NCI-H460 (cell line): ENCODE measurements around the gene KLHL14. TPM values are rescaled to one million over a fixed set of nuclear protein-coding genes. Genes with fewer than 3 reads are reported as not detected.

ENCODE experiments used
- DNase-seq: peaks from one replicate; pipeline ENCODE4 v3.0.0-alpha.2; 2016; ENCODE audit warnings: low read depth; ENCODE audit errors: extremely low read depth
- total RNA-seq: library from RNA; depleted of rRNA; stranded (reverse); fragments of >200 nt; shearing (Covaris generic); gene quantifications from 2 replicates; pipeline ENCODE4 v1.2.3, GENCODE V29; 2014

KLHL14 gene
- total RNA-seq, 1 experiment from 2014 or later = 0.54 TPM

DNA sequence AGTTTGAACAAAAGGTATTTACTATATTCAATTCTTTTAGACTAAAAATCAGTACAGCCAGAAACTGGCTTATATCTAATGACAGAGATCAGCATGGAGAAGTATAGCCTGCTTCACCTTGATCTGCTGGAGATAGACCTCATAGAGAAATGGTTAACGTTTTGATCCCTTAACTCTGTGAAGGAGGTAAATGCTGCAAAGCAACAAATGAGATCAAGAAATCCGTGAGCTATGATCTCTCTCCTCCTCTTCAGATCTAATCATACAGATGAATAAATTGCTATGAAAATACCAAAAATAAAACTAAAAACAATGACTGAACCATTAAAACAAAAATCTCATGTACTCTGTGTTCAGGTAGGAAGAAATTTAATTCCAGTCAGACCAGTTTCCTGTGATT is 42.8 kb downstream of the KLHL14 start:
- DNase-seq = no peak

DNA sequence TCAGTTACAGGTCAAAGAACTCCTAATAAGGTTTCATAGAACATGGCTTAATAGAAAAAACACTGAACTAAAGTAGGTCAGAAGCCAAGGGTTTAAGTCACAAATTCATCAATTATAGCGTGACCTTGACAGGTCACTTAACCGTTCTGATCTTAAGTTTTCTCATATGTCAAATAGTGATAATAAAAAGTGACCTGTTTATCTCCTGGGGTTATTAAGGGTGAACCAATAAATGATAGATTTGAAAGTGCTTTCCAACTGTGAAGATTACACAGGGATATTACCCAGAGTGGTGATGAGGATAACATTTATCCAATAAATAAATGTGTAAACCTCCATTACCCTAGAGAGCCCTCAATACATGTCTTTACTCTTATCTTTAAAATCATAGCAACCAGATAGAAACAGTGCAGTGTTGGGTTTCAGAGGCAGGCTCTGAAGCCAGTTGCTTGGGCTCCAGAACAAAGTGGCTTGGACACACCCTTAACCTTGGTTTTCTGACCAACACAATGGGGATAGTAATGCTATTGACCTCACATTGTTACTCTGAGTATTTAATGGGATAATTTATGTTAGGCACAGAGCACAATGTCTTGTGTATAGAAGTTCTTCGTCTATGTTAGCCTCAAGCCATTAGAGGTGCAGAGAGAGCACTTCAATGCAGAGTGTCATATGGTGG is 48.6 kb downstream of the KLHL14 start:
- no peak for DNase-seq

DNA sequence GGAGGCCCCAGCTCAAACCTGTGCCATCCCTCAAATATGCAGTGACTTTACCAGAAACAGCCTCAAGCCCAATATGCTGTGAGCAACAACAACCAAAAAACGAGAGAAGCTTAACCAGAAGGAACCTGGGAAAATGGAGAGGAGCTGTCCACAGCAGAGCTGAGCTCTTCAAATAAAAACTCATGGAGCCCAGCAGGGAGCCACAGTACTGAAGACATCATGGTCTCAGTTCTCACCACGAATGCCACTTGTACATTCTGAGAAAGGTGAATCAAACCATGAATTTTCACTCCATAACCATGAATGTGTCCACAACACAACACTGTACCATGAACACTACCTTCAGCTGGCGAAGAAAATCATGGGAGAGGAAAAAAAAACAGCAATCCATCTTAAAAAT is 50.5 kb downstream of the KLHL14 start:
- DNase-seq = no peak

DNA sequence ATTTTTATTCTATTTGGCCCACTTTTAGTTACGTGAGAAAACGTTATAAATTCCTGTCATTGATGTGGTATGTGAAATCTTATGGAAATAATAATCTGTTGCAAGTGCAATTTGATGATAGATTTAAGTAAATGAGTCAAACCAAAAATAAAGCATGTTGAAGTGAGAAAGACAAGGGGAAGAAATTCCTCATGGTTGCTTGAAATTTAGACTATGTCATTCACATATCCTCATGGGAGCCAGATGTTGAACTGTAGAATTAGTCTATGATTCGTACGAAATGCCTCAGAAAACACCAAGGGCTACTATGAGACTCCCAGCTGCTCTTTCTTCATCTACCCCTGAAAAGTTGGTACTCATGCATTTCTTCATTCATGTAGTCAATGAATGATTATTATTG is 55.7 kb downstream of the KLHL14 start:
- peak; percentile 61 for DNase-seq

DNA sequence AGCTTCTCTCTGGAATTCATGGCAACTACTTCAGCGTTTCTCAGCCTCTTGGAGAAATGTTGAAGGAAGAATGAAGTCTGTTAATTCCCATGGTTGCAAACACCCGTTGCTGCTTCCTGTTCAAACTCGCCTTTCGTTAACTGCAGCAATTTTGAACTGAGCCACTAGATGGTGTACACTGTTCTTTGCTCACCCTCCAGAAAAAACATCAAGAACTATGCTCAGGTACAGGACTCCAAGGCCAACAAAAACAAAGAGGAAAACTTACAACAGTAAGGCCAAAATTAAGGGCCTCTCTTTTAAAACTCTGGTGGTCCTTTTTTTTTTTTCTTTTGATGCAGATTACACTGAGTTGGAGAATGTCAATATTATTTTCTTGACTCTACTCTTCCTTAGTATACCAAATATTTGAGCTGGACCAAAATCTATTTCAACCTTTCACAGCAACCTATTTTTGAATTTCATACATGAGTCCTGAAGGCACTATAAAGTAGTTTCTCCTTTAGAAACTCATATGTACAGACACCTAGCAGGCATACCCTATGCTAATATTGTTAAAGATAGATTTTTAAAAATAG is 58.2 kb downstream of the KLHL14 start:
- peak; percentile 65 for DNase-seq

DNA sequence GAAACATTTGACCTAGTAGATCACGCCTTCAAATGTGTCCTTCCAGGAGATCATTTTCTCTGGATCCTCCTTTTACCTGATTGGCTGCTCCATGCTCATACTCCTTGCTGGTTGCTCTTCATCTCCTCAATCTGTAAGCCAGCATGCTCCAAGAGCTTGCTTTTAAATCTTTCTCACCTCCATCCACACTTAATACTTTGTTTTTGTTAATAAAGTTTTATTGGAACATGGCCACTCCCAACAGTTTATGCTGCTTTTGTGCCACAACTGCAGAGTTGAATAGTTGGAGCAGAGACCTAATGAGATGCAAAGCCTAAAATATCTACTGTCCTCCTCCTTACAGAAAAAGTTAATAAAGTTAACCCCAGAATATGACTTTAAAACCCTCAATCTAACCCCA is 60.0 kb downstream of the KLHL14 start:
- DNase-seq = no peak

DNA sequence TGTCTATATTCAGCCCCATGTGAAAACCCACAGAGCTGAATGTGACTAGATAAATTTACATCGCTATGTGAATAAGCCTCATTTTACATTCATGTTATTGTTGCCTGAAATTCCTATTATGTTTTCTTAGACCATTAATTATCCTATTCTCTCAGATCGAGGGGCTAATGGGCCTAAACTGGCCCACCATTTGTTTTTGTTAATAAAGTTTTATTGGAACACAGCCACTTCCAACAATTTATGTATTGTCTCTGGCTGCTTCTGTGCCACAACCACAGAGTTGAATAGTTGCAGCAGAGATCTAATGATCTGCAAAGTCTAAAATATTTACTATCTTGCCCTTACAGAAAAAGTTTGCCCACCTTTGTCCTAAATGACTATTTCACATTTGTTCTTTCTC is 61.0 kb downstream of the KLHL14 start:
- no peak for DNase-seq

DNA sequence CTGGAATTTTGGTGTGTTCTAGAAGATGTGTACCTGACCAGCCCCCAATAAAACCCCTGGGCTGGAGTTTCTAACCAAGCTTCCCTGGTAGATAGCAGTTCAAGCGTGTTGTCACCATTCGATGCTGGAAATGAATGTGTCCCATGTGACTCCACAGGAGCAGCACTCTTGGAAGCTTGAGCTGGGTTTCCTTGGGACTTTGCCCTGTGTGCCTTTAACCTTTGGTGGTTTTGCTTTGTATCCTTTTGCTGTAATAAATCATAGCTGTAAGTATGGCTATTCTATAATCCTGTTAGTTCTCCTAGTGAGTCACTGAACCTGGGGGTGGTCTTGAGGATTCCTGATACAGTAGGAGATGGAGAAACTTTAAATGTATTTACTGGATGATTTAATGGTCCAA is 65.2 kb downstream of the KLHL14 start:
- DNase-seq = no peak

DNA sequence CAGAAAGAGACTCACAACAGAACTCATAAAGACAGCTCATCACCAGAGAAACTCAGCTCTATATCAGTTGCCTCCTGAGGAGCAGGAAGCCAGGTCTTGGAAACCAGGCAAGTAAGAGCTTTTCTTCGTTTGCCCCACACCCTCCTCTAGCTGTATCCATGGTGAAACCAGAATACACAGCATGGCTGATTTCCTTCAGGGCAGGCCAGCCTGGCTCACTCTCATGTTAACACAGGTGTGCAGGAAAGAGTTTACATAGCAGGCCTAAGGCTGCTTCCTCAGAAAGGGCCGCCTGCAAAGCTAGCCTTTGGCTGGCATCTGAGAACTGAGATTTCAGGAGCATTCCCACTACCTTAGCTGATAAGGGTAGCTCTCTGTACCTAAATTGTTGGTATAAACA is 65.7 kb downstream of the KLHL14 start:
- DNase-seq = no peak

DNA sequence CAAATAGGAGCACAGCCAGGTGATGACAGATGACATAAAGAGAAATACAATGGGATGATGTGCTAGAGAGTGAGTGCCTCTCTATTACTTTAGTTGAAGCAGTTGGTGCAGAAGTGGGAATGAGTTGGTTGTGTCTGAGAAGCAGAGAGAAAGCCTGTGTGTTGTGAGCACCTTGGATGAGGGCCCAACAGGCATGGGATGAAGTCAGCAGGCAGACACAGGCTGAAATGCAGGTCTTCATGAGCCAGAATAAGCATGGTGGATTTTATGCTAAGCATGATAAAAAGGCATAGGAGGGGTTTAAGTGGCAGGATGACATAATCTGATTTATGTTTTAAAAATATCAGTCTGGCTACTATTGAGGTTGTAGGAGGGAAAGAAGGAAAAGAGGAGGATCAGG is 71.5 kb downstream of the KLHL14 start:
- DNase-seq = no peak

DNA sequence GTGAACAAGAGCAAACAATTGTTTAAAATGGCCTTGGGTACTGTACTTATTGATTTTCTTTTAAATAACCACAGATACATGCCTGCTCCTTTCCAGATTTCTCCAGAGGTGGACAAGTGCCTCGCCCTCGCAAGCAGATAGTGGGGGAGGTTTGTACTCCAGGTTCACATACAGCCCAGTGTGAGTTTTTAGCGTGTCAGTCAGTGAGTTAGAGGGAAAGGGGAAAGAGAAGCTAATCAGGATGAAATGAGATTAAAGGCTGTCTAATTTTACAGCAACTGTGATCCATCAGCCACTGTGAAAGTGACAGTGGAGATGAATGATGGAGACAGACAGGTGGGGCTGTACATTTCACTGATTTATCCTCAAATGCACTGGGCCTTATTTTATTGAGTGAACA is 74.7 kb downstream of the KLHL14 start:
- no peak for DNase-seq

DNA sequence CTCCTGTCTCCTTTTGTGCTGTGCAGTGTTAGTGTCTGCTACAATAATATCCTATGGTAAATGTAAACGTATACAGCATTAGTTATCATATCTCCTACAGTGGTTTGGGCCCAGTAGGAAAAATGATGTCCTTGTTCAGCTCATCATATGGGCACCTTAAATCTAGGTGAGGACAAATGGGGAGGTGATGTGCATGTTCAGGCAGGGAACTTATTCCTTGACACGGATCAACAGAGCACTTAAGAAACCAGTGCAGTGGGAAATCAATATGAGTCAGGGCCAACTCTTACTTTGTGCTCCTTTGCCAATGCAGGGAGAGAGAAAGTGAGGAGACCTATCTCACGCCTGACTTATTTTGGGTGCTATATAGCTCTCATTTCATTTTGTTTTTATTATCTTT is 76.4 kb downstream of the KLHL14 start:
- DNase-seq = no peak

DNA sequence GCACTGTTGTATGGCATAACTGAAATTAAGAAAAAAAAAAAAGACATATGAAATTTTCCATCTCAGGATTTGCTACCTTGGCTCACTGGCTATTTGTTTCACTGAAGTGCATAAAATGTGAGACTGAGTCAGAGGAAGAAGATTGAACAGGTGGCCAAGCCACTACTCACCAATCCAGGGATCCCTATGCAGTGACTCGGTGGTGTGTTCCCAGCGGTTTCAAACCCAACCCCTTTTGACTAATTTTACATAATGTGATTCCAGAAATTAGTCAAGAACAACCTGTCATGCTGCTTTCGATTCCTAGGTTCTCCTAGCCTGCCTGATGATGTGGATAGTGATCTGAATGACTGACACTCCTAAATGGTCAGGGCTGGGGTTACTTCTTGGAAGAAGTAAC is 77.3 kb downstream of the KLHL14 start:
- no peak for DNase-seq

DNA sequence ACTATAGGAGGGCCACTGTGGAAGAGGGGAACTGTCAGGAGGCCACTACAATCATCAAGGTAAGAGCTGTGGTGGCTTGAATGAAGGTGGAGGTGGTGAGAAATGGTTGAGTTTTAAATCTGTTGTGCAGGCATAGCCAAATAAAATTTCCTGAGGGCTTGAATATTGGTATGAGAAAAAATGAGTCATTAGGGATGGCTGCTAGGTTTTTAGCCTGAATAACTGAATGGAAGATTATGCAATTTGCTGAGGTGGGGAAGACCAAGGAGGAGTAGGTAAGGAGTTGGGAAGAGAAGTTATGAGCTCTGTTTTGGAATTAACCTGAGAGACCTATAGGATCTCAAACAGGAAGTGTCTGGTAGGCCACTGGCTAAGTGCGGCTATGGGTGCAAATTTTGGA is 84.0 kb downstream of the KLHL14 start:
- no peak for DNase-seq

DNA sequence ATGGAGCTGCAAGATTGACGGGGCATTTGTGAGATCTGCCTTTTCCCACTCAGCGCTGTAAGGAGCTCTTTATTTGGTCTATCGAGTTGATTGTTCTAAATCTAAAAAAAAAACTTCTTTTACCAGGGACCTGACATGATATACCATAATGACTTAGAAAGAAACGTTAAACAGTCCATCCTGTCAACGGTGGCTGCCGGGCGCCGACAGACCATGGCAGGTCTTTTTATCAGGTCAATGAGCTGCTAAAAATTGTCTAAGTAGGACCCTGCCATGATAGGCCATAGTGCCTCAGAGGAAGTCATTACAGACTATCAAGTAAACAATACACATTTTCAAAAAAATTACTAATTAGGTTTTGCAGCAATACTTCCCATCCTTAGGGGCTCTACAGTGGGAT is 87.9 kb downstream of the KLHL14 start:
- DNase-seq = no peak

DNA sequence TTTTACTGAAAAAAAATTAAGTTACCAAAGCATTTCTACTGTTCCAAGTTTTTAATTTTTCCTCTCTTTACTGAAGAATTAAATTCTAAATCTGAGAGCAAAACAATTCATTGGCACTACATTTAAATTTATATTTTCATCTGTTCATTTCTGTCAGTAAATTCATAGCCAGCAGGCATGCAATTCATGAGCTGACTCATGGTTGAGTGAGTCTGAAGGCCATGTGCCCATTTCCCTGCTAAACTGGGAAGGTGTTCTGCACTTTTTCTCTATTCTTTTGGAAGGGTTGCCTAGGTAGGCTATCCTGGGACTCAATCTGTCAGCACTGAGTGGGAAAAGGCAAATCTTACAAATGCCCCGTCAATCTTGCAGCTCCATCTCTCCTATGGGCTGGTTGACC is 88.7 kb downstream of the KLHL14 start:
- no peak for DNase-seq

DNA sequence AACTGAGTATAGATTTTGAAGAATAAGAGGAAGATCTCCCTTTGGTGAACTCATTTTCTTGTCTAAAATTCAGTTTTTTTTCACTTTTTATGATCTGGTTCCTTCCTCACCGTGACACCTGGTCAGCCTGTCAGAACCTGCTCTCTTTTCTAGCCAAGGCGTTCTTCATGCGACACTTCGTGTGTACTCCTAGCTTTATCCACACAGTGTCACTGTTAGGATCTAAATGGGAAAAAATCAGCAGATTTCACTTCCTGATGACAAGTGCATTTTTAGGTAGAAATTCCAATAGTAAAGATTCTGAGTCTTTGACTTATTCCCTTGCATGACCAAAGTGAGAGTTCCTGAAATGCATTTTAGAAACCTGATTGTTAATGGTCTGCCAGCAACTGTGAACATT is 89.8 kb downstream of the KLHL14 start:
- DNase-seq = no peak

DNA sequence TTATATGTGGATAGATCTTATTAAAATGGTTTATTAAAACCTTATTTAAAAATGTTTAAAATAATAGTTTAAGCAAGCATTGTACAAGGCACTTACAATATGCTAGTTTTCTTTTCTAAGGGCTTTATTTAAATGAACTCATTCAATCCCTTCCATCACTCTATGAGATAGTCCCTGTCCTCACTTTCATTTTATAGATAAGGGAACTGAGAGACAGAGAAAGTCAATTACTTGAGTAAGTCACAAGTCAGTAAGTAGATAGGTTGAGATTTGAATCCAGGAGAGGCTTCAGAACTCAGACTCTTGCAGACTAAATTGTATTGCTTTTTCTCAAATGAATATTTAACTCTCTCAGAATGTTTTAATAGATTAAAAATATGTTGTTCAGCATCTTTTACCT is 95.2 kb downstream of the KLHL14 start:
- no peak for DNase-seq

DNA sequence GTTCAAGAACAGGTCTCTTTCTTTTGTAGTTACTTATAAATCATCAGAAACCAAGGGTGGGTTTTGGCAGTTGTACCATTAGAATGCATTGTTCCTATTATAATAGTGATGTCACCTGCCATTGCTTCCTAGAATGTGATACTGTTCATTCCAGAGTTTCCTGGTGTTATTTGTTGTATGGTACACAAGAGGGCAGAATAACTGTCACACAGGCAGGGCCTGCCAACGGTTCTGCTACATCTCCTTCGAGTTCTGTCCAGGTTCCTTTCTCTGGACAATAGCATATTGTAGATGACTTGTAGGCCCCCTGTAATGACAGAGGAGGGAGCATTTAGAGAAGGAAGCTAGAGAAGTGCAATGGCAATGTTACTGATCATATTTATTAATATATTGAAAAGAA is 98.3 kb downstream of the KLHL14 start:
- no peak for DNase-seq

DNA sequence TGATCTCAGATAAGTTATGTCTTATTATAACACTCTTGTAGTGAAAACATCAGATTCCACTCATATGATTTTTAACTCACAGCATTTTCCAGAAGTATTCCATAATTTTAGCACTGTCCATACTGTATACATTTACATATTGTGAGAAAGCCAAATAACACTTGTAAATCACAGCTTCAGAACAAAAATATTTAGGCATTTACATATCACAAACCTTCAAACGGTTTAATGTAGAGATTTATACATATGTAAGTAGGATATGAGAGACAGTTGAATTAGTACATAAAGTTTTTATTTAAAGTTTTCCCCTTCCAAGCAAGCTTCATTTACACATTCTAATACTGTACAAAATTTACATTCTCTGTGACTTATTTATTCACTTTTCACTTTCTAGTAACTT is 100.4 kb downstream of the KLHL14 start:
- no peak for DNase-seq

DNA sequence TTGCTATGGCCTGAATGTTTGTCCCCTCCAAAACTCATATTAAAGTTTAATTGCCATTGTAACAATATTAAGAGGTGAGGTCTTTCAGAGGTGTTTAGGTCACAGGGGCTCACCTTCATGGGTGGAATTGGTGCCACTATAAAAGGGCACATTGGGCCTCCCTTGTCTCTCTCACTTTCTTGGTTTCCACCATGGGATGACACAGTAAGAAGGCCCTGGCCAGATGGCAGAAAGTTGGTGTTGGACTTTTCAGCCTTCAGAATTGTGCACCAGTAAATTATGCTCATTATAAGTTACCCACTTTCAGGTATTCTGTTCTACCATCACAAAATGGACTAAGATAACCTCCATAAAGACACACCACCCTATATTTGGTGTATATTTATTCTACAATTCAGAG is 102.1 kb downstream of the KLHL14 start:
- no peak for DNase-seq

DNA sequence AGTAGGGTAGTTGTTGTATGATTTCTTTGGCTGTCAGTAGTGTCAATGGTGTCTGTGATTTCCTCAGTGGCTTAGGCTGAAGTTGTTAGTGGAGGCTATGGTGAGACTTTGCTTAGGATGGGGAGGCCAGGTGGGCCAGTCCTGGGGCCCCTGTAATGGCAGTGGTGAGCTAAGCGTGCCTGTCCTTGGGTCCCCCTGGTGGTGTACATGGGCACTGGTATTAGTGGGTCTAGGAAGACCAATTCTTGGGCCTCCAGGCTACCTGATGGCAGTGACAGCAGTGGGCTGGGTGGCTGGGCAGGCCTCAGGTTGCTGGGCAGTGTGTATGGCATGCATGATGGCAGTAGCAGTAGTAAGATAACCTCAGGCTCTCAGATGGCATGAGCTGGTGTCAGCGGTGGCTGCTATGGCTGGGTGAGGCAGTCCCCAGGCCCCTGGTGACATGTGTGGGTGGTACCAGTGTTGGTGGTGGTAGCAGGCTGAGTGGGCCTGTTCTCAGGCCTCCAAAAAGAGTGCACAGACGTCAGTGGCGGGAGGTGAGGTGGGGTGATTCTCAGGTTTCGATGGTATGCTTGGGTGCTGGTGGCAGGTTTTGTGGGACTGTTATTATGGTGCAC is 103.2 kb downstream of the KLHL14 start:
- DNase-seq = no peak

DNA sequence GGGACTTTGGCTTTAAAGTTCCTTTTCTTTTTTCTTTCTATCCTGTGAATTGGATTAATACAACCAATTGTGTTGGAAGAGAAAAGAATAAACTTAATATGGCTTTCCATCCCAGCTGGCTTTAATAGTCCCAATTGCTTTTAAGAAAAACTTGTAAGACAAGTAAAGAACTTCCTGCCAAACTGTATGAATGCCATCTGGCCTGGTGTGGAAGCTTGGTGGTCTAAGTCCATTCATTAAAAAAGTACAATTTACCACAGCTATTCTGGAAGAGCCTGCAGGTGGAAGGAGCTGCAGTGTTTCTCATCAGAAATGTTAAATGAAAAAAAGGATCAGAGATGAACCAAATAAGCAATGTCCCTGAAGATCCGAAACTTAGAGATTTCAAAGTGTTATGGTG is 103.9 kb downstream of the KLHL14 start:
- DNase-seq = no peak
